Measurements from ENCODE around the gene PDK2.

DNA sequence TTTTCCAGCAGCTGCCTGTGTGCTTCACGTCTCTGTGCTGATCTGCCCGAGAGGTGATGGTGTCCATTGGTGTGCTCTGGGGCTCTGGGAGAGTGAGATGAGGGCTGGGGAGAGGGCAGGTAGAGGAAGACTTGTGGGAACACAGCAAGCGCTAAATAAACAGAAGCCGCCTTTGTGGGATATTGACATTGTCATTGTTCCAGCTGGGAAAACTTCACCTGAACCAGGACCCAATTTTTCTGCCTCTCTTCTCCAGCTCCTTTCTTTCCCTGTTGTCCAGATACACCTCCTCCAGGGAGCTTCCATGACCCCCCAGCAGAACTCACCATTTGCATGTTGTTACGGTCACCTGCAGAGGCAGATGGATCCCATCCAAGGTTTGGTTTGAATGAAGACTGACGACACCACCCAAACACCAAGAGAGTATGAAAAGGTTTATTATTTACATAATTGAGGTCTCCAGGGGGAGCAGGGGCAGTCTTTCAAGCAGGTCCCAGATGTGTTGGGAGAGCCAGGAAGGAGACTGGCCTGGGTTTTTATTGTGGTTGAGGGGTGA lies 42.8 kb upstream of the PDK2 start:
- TF ChIP-seq CTCF (IDR thresholded peaks at IDR 0.05) (no peak), EZH2 (IDR thresholded peaks at IDR 0.05) (no peak)

Measured in neural progenitor cell (in vitro differentiated cells).